H1 (cell line): ENCODE data around the gene SAMD4A. TPM values are rescaled to one million over a fixed set of nuclear protein-coding genes. Genes with fewer than 3 reads are reported as not detected.

Experiments
- CTBP2 ChIP-seq: IDR thresholded peaks from 2 replicates; pipeline ENCODE4 v1.7.0; 2011; ENCODE audit warnings: borderline replicate concordance, mild to moderate bottlenecking, moderate library complexity, mixed read lengths, low read length; ENCODE audit not compliant: insufficient read depth, insufficient read length
- polyA plus RNA-seq, 7 experiments: library from polyadenylated mRNA; depleted of rRNA in 3 of 7; stranded (reverse) in 5 of 7; unstranded in 2 of 7; fragments of >200 nt in 5 of 7; fragments of 200-250 nt in 2 of 7; gene quantifications; 1 replicate in 5 of 7; 2 replicates in 1 of 7; 4 replicates in 1 of 7; pipeline versions ENCODE4 v1.2.1 to v1.2.3, GENCODE V29; 2011 to 2013; ENCODE audit warnings: missing spikeins in 2 of 7, mixed read lengths in 2 of 7
- total RNA-seq: library from RNA; stranded (reverse); fragmentation: NEBNext Ultra II Directional; extraction: Animal tissue kit (Norgen Biotek cat#: 25700); gene quantifications from 2 replicates; pipeline ENCODE4 v1.2.1, GENCODE V29; 2021
- TF ChIP-seq, protein P1 (sequence below), 3 experiments: IDR thresholded peaks; 1 replicate in 2 of 3; 2 replicates in 1 of 3; pipeline versions ENCODE4 v1.5.1 to v1.6.1; 2011; ENCODE audit warnings: low read length in 3 of 3, mild to moderate bottlenecking in 3 of 3, inconsistent platforms in 2 of 3, low read depth in 1 of 3, moderate library complexity in 1 of 3; ENCODE audit not compliant: insufficient read depth in 1 of 3; ENCODE audit errors: control extremely low read depth in 1 of 3

SAMD4A gene
- total and polyA plus RNA-seq, 2 of the 8 experiments (the other 6 are each of a cell fraction or from before 2014, with no cell fraction given) = 2.4 to 12.3 TPM

DNA sequence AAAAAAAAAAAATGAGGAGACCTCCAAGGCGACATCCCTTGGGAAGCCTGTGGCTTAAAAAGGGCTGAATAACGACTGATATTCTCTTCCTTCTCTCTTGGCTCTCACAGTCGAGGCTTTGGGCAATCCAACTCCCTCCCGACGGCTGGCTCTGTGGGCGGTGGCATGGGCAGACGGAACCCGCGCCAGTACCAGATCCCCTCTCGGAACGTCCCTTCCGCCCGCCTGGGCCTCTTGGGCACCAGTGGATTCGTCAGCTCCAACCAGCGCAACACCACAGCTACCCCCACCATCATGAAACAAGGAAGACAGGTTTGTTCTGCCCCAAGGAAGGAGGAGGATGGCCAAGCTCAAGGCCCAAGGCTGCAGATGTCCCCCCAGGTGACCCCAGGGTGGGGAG, 207.9 kb downstream of the SAMD4A start (continued):
- TF ChIP-seq, protein P1, sequence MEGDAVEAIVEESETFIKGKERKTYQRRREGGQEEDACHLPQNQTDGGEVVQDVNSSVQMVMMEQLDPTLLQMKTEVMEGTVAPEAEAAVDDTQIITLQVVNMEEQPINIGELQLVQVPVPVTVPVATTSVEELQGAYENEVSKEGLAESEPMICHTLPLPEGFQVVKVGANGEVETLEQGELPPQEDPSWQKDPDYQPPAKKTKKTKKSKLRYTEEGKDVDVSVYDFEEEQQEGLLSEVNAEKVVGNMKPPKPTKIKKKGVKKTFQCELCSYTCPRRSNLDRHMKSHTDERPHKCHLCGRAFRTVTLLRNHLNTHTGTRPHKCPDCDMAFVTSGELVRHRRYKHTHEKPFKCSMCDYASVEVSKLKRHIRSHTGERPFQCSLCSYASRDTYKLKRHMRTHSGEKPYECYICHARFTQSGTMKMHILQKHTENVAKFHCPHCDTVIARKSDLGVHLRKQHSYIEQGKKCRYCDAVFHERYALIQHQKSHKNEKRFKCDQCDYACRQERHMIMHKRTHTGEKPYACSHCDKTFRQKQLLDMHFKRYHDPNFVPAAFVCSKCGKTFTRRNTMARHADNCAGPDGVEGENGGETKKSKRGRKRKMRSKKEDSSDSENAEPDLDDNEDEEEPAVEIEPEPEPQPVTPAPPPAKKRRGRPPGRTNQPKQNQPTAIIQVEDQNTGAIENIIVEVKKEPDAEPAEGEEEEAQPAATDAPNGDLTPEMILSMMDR (IDR thresholded peaks at IDR 0.05; ENCODE audit: control extremely low read depth in 1 of 3, insufficient read depth in 1 of 3, low read depth in 1 of 3, low read length in 3 of 3) = no peak
- TF ChIP-seq CTBP2 = no peak
- TF ChIP-seq, all 59 proteins: peak for 0
